Stimulated activated CD4-positive, alpha-beta T cell treated with anti-CD3 and anti-CD28 coated beads, Interleukin-2, amount 100 ng/mL, for 24 hours (primary cell): ENCODE data around the gene MIPOL1.

Source experiments
- DNase-seq, 2 donors: peaks; one replicate each; pipeline ENCODE4 v3.0.0-alpha.2; 2020

MIPOL1 gene

DNA sequence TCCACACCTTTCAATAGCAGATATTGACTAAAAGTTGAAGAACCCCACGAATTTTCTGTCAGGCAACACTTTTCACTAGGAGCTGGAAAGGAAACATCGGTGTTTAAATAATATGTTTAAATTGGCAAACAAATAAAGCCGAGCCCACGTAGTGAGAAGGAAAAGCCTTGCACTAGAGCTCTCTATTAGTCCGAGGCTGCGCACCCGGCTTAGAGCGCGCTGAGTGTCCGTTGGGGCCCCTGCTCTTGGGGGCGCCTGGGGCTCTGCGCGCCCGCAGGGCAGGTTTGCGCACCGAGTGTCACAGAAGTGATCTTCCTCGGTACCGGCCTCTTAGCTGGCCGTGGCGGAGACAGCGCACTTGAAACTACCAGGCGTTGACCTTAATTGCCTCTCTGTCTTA lies 404.1 kb downstream of the MIPOL1 start:
- DNase-seq, result no peak
